A673 (cell line): ENCODE measurements around the gene BAIAP3. TPM values are rescaled to one million over a fixed set of nuclear protein-coding genes. Genes with fewer than 3 reads are reported as not detected.

Experiments used
- BruUV-seq: library from RNA; stranded (reverse); fragments of 400-500 nt; replicated peaks from 2 replicates; lab custom pipeline; 2021; lab: Mats Ljungman, UMichigan
- CTCF ChIA-PET: fragments of 300-600 bp; sonication (Branson Sonifier 250); formaldehyde crosslinking; loops from one replicate; lab custom pipeline; 2022; ENCODE audit warnings: antibody characterized with exemption; lab: Charles Lee
- POLR2A ChIA-PET: fragments of 300-600 bp; sonication (Branson Sonifier 250); formaldehyde crosslinking; loops from one replicate; lab custom pipeline; 2022; ENCODE audit warnings: antibody characterized with exemption; ENCODE audit not compliant: low non-redundant PET; lab: Charles Lee
- DNase-seq: peaks from one replicate; pipeline ENCODE4 v3.0.0-alpha.2; 2015; ENCODE audit warnings: low spot score
- H3K27ac ChIP-seq: fragments of 200-600 bp; sonication (generic); 2 replicates; pipeline ENCODE4 v1.5.1; 2016; ENCODE audit warnings: mixed run types, low read depth, mild to moderate bottlenecking, mixed read lengths, antibody characterized with exemption, low read length; ENCODE audit not compliant: poor library complexity, severe bottlenecking
- H3K27me3 ChIP-seq: fragments of 200-600 bp; sonication (generic); replicated peaks from 2 replicates; pipeline ENCODE4 v1.6.1; 2017; ENCODE audit warnings: mixed run types, low read depth, mild to moderate bottlenecking, mixed read lengths, antibody characterized with exemption, low read length; ENCODE audit not compliant: insufficient read depth, poor library complexity
- H3K36me3 ChIP-seq: fragments of 200-600 bp; sonication (generic); 2 replicates; pipeline ENCODE4 v1.6.1; 2016; ENCODE audit warnings: mixed run types, mild to moderate bottlenecking, mixed read lengths, antibody characterized with exemption, low read length; ENCODE audit not compliant: insufficient read depth, poor library complexity, severe bottlenecking
- H3K4me1 ChIP-seq: fragments of 200-600 bp; sonication (generic); 2 replicates; pipeline ENCODE4 v1.6.1; 2017; ENCODE audit warnings: mixed run types, mild to moderate bottlenecking, mixed read lengths, antibody characterized with exemption, low read length; ENCODE audit not compliant: insufficient read depth, poor library complexity, severe bottlenecking
- H3K4me3 ChIP-seq: fragments of 200-600 bp; sonication (generic); 2 replicates; pipeline ENCODE4 v1.5.1; 2016; ENCODE audit warnings: low read depth, mixed run types, mild to moderate bottlenecking, mixed read lengths, low read length; ENCODE audit not compliant: poor library complexity, severe bottlenecking
- H3K9me3 ChIP-seq: fragments of 200-600 bp; sonication (generic); 2 replicates; pipeline ENCODE4 v1.6.1; 2016; ENCODE audit warnings: mixed run types, low read depth, mild to moderate bottlenecking, mixed read lengths, antibody characterized with exemption, low read length; ENCODE audit not compliant: poor library complexity, severe bottlenecking
- EZH2 ChIP-seq: fragments of 200-600 bp; sonication (generic); IDR thresholded peaks from 2 replicates; pipeline ENCODE4 v1.6.1; 2017; ENCODE audit warnings: borderline replicate concordance, low read depth, mild to moderate bottlenecking, mixed read lengths, antibody characterized with exemption, low read length; ENCODE audit not compliant: poor library complexity, severe bottlenecking
- intact Hi-C: fragments of 100-400 bp; cut with micrococcal nuclease; formaldehyde crosslinking; loops from one replicate; pipeline ENCODE4 v1.10.0; 2022; ENCODE audit not compliant: unreplicated experiment
- total RNA-seq: library from RNA; stranded (reverse); gene quantifications from 2 replicates; pipeline ENCODE4 v1.2.3, GENCODE V29; 2021
- TF ChIP-seq, protein P1 (sequence below): fragments of 300-800, 200-600 bp; sonication (generic); conservative IDR thresholded peaks from 2 replicates; pipeline ENCODE4 v1.5.1; 2017; ENCODE audit warnings: low read depth, mild to moderate bottlenecking, antibody characterized with exemption, low read length, moderate library complexity, mixed read lengths

BAIAP3 gene
- total RNA-seq, 1 experiment from 2014 or later: 2.0 TPM

DNA sequence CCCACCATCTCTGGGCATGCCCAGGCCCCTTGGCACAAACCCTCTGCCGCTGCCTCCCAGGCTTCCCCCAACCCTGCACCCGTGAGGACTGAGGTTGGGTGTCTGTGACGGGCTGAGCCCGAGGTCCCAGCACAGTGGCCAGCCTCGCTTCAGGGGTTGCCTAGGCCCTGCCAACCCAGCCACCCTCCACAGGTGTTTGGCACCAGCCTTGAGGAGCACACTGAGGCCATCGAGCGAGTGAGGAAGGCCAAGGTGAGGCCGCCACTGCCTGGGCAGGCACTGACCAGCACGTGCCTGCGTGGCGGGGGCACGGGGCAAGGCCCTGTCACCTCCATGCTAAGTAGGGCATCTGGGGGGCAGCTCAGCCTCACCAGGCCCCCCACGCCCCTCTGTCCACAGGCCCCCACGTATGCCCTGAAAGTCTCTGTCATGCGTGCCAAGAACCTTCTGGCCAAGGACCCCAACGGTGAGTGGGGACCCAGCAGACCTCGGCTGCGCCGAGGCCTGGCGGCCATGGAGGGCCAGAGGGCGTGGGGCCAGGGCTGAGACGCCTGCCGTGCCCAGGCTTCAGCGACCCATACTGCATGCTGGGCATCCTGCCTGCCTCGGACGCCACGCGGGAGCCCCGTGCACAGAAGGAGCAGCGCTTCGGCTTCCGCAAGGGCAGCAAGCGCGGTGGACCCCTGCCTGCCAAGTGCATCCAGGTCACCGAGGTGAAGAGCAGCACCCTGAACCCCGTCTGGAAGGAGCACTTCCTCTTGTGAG lies 7.5 kb downstream of the BAIAP3 start:
- TF ChIP-seq, protein P1, sequence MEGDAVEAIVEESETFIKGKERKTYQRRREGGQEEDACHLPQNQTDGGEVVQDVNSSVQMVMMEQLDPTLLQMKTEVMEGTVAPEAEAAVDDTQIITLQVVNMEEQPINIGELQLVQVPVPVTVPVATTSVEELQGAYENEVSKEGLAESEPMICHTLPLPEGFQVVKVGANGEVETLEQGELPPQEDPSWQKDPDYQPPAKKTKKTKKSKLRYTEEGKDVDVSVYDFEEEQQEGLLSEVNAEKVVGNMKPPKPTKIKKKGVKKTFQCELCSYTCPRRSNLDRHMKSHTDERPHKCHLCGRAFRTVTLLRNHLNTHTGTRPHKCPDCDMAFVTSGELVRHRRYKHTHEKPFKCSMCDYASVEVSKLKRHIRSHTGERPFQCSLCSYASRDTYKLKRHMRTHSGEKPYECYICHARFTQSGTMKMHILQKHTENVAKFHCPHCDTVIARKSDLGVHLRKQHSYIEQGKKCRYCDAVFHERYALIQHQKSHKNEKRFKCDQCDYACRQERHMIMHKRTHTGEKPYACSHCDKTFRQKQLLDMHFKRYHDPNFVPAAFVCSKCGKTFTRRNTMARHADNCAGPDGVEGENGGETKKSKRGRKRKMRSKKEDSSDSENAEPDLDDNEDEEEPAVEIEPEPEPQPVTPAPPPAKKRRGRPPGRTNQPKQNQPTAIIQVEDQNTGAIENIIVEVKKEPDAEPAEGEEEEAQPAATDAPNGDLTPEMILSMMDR: no peak
- TF ChIP-seq EZH2: no peak
- Histone ChIP-seq H3K27ac (no peak overlapping the region), H3K4me1 (peaks cover 11% of the 10 kb centered on the region), H3K36me3 (no peaks in the 10 kb centered on the region), H3K9me3 (no peaks in the 10 kb centered on the region), H3K4me3 (no peak overlapping the region), H3K27me3 (peaks cover 9% of the 10 kb centered on the region)
- intact Hi-C loops: no loop called here
- ChIA-PET POLR2A (no interaction called here), CTCF (no interaction called here)
- no peak for DNase-seq
- no TSS peak for BruUV-seq

DNA sequence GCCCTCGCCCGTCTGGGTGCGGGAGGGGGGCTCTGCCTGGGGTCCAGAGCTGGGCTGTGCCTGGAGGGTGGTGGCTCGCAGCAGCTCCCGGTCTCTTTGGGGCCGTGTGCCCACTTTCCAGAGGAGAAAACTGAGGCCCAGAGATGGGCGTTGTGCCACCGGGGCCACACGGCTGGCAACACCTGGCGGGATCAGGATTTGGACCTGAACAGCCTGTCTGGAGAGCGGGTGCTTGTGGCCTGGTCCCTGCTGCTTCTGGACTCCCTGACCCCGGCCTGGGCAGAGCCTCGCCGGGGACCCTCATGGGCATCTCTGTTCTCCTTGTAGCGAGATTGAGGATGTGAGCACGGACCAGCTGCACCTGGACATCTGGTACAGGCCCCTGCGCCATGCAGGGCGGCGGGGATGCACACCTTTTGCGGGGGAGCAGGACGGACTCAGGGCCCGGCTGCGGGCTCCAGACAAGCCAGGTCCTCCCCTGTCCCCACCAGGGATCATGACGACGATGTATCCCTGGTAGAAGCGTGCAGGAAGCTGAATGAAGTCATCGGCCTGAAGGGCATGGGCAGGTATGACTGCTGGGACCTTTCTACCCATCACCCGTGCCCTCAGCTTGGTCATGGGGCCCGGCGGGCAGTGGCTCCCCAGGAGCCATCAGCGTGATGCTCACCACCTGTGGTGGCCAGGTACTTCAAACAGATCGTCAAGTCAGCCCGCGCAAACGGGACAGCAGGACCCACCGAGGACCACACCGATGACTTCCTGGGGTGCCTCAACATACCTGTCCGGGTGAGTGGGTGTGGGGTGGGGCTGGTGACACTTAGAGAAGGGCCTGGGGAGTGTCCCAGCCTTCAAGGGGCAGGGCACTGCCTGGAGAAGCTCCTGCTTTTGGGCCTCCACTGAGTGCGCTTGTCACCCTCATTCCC lies 8.3 kb downstream of the BAIAP3 start:
- POLR2A ChIA-PET: no interaction called here

More for the DNA sequence above, 8.3 kb downstream of the BAIAP3 start:
- intact Hi-C loops: no loop called here
- Histone ChIP-seq H3K4me1 (peaks cover 7% of the 10 kb centered on the region), H3K27me3 (peaks cover under 1% of the 10 kb centered on the region), H3K9me3 (no peaks in the 10 kb centered on the region), H3K36me3 (no peaks in the 10 kb centered on the region), H3K27ac (no peak overlapping the region), H3K4me3 (no peak overlapping the region)
- CTCF ChIA-PET: no interaction called here
- BruUV-seq: no TSS peak
- no peak for TF ChIP-seq EZH2
- TF ChIP-seq, protein P1: no peak
- DNase-seq: no peak
